ENCODE results near the gene SRMS.

The SRMS gene

GRCh38 chr20:63531686-63532448 is 15.7 kb downstream of the SRMS start:
- H3K4me1 ChIP-seq (ENCODE audit: insufficient read depth, low read length) = no peaks in the 10 kb centered on the region
- peaks cover 0 to 41% of the 10 kb centered on the region in 2 donors for H3K27me3 ChIP-seq (ENCODE audit: control insufficient read depth in 1 of 2, insufficient read depth in 2 of 2, low read length in 2 of 2)
- H3K4me3 ChIP-seq (ENCODE audit: low read depth in 1 of 2, low read length in 2 of 2) = no peak overlapping the region
- no peaks in the 10 kb centered on the region for H3K36me3 ChIP-seq (ENCODE audit: insufficient read depth, low read length)
- H3K9me3 ChIP-seq (ENCODE audit: low read length) = no peaks in the 10 kb centered on the region
- no peak overlapping the region for H3K9ac ChIP-seq (ENCODE audit: low read length)
- H3K27ac ChIP-seq (ENCODE audit: low read depth, low read length) = no peak overlapping the region

- no peaks in the 10 kb centered on the region for H3K36me3 ChIP-seq (ENCODE audit: insufficient read depth, low read length)
- no peaks in the 10 kb centered on the region for H3K9me3 ChIP-seq (ENCODE audit: low read length)
- H3K9ac ChIP-seq (ENCODE audit: low read length) = no peak overlapping the region
- H3K4me3 ChIP-seq (ENCODE audit: low read depth in 1 of 2, low read length in 2 of 2) = no peak overlapping the region
- peaks cover 0 to 37% of the 10 kb centered on the region in 2 donors for H3K27me3 ChIP-seq (ENCODE audit: control insufficient read depth in 1 of 2, insufficient read depth in 2 of 2, low read length in 2 of 2)
- H3K27ac ChIP-seq (ENCODE audit: low read depth, low read length) = no peak overlapping the region
- no peaks in the 10 kb centered on the region for H3K4me1 ChIP-seq (ENCODE audit: insufficient read depth, low read length)
Measured at GRCh38 chr20:63530788-63531160, 16.8 kb downstream of the SRMS start.

- no peak overlapping the region for H3K9ac ChIP-seq (ENCODE audit: low read length)
- H3K36me3 ChIP-seq (ENCODE audit: insufficient read depth, low read length) = no peaks in the 10 kb centered on the region
- no peak overlapping the region for H3K27ac ChIP-seq (ENCODE audit: low read depth, low read length)
- no peaks in the 10 kb centered on the region for H3K4me1 ChIP-seq (ENCODE audit: insufficient read depth, low read length)
- peaks cover 0 to 34% of the 10 kb centered on the region in 2 donors for H3K27me3 ChIP-seq (ENCODE audit: control insufficient read depth in 1 of 2, insufficient read depth in 2 of 2, low read length in 2 of 2)
- no peaks in the 10 kb centered on the region for H3K9me3 ChIP-seq (ENCODE audit: low read length)
- H3K4me3 ChIP-seq (ENCODE audit: low read depth in 1 of 2, low read length in 2 of 2) = no peak overlapping the region
Measured at GRCh38 chr20:63529861-63530787, 17.4 kb downstream of the SRMS start.

- Histone ChIP-seq H3K27ac (ENCODE audit: low read depth, low read length) (no peak overlapping the region), H3K9me3 (ENCODE audit: low read length) (no peaks in the 10 kb centered on the region), H3K4me3 (ENCODE audit: low read depth in 1 of 2, low read length in 2 of 2) (no peak overlapping the region), H3K36me3 (ENCODE audit: insufficient read depth, low read length) (no peaks in the 10 kb centered on the region), H3K4me1 (ENCODE audit: insufficient read depth, low read length) (no peaks in the 10 kb centered on the region), H3K27me3 (ENCODE audit: control insufficient read depth in 1 of 2, insufficient read depth in 2 of 2, low read length in 2 of 2) (peaks cover 0 to 26% of the 10 kb centered on the region in 2 donors), H3K9ac (ENCODE audit: low read length) (no peak overlapping the region)
Measured at GRCh38 chr20:63529180-63529860, 18.2 kb downstream of the SRMS start.

GRCh38 chr20:63527184-63527583 is 20.4 kb downstream of the SRMS start:
- H3K36me3 ChIP-seq (ENCODE audit: insufficient read depth, low read length) = peaks cover 16% of the 10 kb centered on the region
- H3K27ac ChIP-seq (ENCODE audit: low read depth, low read length) = no peak overlapping the region

GRCh38 chr20:63525971-63526370 is 21.6 kb downstream of the SRMS start:
- H3K27me3 ChIP-seq (ENCODE audit: control insufficient read depth in 1 of 2, insufficient read depth in 2 of 2, low read length in 2 of 2) = peaks cover 0 to 9% of the 10 kb centered on the region in 2 donors
- no peak overlapping the region for H3K9ac ChIP-seq (ENCODE audit: low read length)
- H3K9me3 ChIP-seq (ENCODE audit: low read length) = no peaks in the 10 kb centered on the region
- no peak overlapping the region for H3K27ac ChIP-seq (ENCODE audit: low read depth, low read length)
- H3K4me3 ChIP-seq (ENCODE audit: low read depth in 1 of 2, low read length in 2 of 2) = no peak overlapping the region
- H3K4me1 ChIP-seq (ENCODE audit: insufficient read depth, low read length) = peaks cover 8% of the 10 kb centered on the region
- peaks cover 19% of the 10 kb centered on the region for H3K36me3 ChIP-seq (ENCODE audit: insufficient read depth, low read length)

More at GRCh38 chr20:63527184-63527583, 20.4 kb downstream of the SRMS start:
- Histone ChIP-seq H3K9me3 (ENCODE audit: low read length) (no peaks in the 10 kb centered on the region), H3K27me3 (ENCODE audit: control insufficient read depth in 1 of 2, insufficient read depth in 2 of 2, low read length in 2 of 2) (peaks cover 0 to 9% of the 10 kb centered on the region in 2 donors), H3K4me3 (ENCODE audit: low read depth in 1 of 2, low read length in 2 of 2) (no peak overlapping the region), H3K4me1 (ENCODE audit: insufficient read depth, low read length) (peaks cover 5% of the 10 kb centered on the region), H3K9ac (ENCODE audit: low read length) (no peak overlapping the region)

GRCh38 chr20:63525185-63525584 is 22.4 kb downstream of the SRMS start:
- Histone ChIP-seq H3K4me3 (ENCODE audit: low read depth in 1 of 2, low read length in 2 of 2) (no peak overlapping the region), H3K36me3 (ENCODE audit: insufficient read depth, low read length) (peaks cover 19% of the 10 kb centered on the region), H3K27ac (ENCODE audit: low read depth, low read length) (no peak overlapping the region), H3K9me3 (ENCODE audit: low read length) (no peaks in the 10 kb centered on the region), H3K27me3 (ENCODE audit: control insufficient read depth in 1 of 2, insufficient read depth in 2 of 2, low read length in 2 of 2) (peaks cover 0 to 3% of the 10 kb centered on the region in 2 donors), H3K9ac (ENCODE audit: low read length) (no peak overlapping the region), H3K4me1 (ENCODE audit: insufficient read depth, low read length) (peaks cover 8% of the 10 kb centered on the region)

GRCh38 chr20:63522981-63523611 is 24.5 kb downstream of the SRMS start:
- Histone ChIP-seq H3K27me3 (ENCODE audit: control insufficient read depth in 1 of 2, insufficient read depth in 2 of 2, low read length in 2 of 2) (peaks cover 0 to 4% of the 10 kb centered on the region in 2 donors), H3K4me3 (ENCODE audit: low read depth in 1 of 2, low read length in 2 of 2) (no peak overlapping the region), H3K9me3 (ENCODE audit: low read length) (no peaks in the 10 kb centered on the region), H3K27ac (ENCODE audit: low read depth, low read length) (no peak overlapping the region), H3K4me1 (ENCODE audit: insufficient read depth, low read length) (peaks cover 12% of the 10 kb centered on the region), H3K9ac (ENCODE audit: low read length) (no peak overlapping the region), H3K36me3 (ENCODE audit: insufficient read depth, low read length) (peaks cover 19% of the 10 kb centered on the region)

GRCh38 chr20:63522091-63522868 is 25.3 kb downstream of the SRMS start:
- no peak overlapping the region for H3K27ac ChIP-seq (ENCODE audit: low read depth, low read length)
- H3K4me3 ChIP-seq (ENCODE audit: low read depth in 1 of 2, low read length in 2 of 2) = peak overlapping the region in 1 of 2 donors; percentile 55
- H3K9ac ChIP-seq (ENCODE audit: low read length) = no peak overlapping the region

GRCh38 chr20:63521602-63522001 is 25.9 kb downstream of the SRMS start:
- Histone ChIP-seq H3K4me3 (ENCODE audit: low read depth in 1 of 2, low read length in 2 of 2) (peak overlapping the region; percentile 73 to 95), H3K27me3 (ENCODE audit: control insufficient read depth in 1 of 2, insufficient read depth in 2 of 2, low read length in 2 of 2) (peaks cover 0 to 4% of the 10 kb centered on the region in 2 donors), H3K4me1 (ENCODE audit: insufficient read depth, low read length) (peaks cover 12% of the 10 kb centered on the region), H3K9ac (ENCODE audit: low read length) (peak overlapping the region; percentile 27), H3K36me3 (ENCODE audit: insufficient read depth, low read length) (peaks cover 19% of the 10 kb centered on the region), H3K9me3 (ENCODE audit: low read length) (no peaks in the 10 kb centered on the region), H3K27ac (ENCODE audit: low read depth, low read length) (peak overlapping the region; percentile 63)

More at GRCh38 chr20:63522091-63522868, 25.3 kb downstream of the SRMS start:
- Histone ChIP-seq H3K4me1 (ENCODE audit: insufficient read depth, low read length) (peaks cover 12% of the 10 kb centered on the region), H3K27me3 (ENCODE audit: control insufficient read depth in 1 of 2, insufficient read depth in 2 of 2, low read length in 2 of 2) (peaks cover 0 to 4% of the 10 kb centered on the region in 2 donors), H3K36me3 (ENCODE audit: insufficient read depth, low read length) (peaks cover 19% of the 10 kb centered on the region), H3K9me3 (ENCODE audit: low read length) (no peaks in the 10 kb centered on the region)
